Measurements from ENCODE around the gene BMPR1A.

- TF ChIP-seq CTCF (IDR thresholded peaks at IDR 0.05) (no peak), POLR2AphosphoS5 (IDR thresholded peaks at IDR 0.05) (no peak), POLR2A (IDR thresholded peaks at IDR 0.05) (no peak), EP300 (IDR thresholded peaks at IDR 0.05; ENCODE audit: low read depth) (no peak)
Observed at GRCh38 chr10:86749854-86750253, 6.6 kb upstream of the BMPR1A start.
